Measurements from ENCODE around the gene YBX2.

YBX2 gene

GRCh38 chr17:7280519-7281073, 13.8 kb downstream of the YBX2 start:
- Histone ChIP-seq H3K27ac (replicated peaks) (no peak overlapping the region), H3K27me3 (ENCODE audit: insufficient read depth, poor library complexity, severe bottlenecking) (no peaks in the 10 kb centered on the region), H3K4me3 (replicated peaks; ENCODE audit: insufficient read depth, low read length) (peak overlapping the region; percentile 25)
- TF ChIP-seq REST (IDR thresholded peaks at IDR 0.05; ENCODE audit: insufficient replicate concordance, low read depth) (no peak), GABPA (IDR thresholded peaks at IDR 0.05; ENCODE audit: low read depth) (no peak), POLR2AphosphoS5 (IDR thresholded peaks at IDR 0.05; ENCODE audit: low read depth) (no peak), CTCF (IDR thresholded peaks at IDR 0.05; ENCODE audit: insufficient read depth, low read length) (peak; percentile 65)
- peak; percentile 50 to 67 for DNase-seq (ENCODE audit: low read depth in 1 of 2, low spot score in 1 of 2)

- Histone ChIP-seq H3K4me3 (replicated peaks; ENCODE audit: insufficient read depth, low read length) (no peak overlapping the region), H3K27ac (replicated peaks) (no peak overlapping the region), H3K27me3 (ENCODE audit: insufficient read depth, poor library complexity, severe bottlenecking) (no peaks in the 10 kb centered on the region)
- TF ChIP-seq CTCF (IDR thresholded peaks at IDR 0.05; ENCODE audit: insufficient read depth, low read length) (no peak), POLR2AphosphoS5 (IDR thresholded peaks at IDR 0.05; ENCODE audit: low read depth) (no peak), REST (IDR thresholded peaks at IDR 0.05; ENCODE audit: insufficient replicate concordance, low read depth) (no peak), GABPA (IDR thresholded peaks at IDR 0.05; ENCODE audit: low read depth) (no peak), SPI1 (IDR thresholded peaks at IDR 0.05; ENCODE audit: borderline replicate concordance, low read depth) (no peak)
- no peak for DNase-seq (ENCODE audit: low read depth in 1 of 2, low spot score in 1 of 2)
Observed at GRCh38 chr17:7279448-7279847, 15.0 kb downstream of the YBX2 start.

GRCh38 chr17:7266784-7267183, 27.7 kb downstream of the YBX2 start:
- Histone ChIP-seq H3K27ac (replicated peaks) (no peak overlapping the region), H3K4me3 (replicated peaks; ENCODE audit: insufficient read depth, low read length) (no peak overlapping the region), H3K27me3 (ENCODE audit: insufficient read depth, poor library complexity, severe bottlenecking) (no peaks in the 10 kb centered on the region)
- DNase-seq (ENCODE audit: low read depth in 1 of 2, low spot score in 1 of 2) = no peak
- TF ChIP-seq GABPA (IDR thresholded peaks at IDR 0.05; ENCODE audit: low read depth) (no peak), REST (IDR thresholded peaks at IDR 0.05; ENCODE audit: insufficient replicate concordance, low read depth) (no peak), SPI1 (IDR thresholded peaks at IDR 0.05; ENCODE audit: borderline replicate concordance, low read depth) (no peak), POLR2AphosphoS5 (IDR thresholded peaks at IDR 0.05; ENCODE audit: low read depth) (no peak), CTCF (IDR thresholded peaks at IDR 0.05; ENCODE audit: insufficient read depth, low read length) (no peak)

Measured in HL-60 (cell line).